GOT3 (cell line): ENCODE measurements around the gene CACNA1C.
A peak's percentile ranks its signal among the peaks of the same experiment; 100 is the strongest.

Source experiments
- DNase-seq: peaks from one replicate; lab custom pipeline; 2025; ENCODE audit warnings: mixed read lengths; lab: John Stamatoyannopoulos, UW

CACNA1C gene

DNA sequence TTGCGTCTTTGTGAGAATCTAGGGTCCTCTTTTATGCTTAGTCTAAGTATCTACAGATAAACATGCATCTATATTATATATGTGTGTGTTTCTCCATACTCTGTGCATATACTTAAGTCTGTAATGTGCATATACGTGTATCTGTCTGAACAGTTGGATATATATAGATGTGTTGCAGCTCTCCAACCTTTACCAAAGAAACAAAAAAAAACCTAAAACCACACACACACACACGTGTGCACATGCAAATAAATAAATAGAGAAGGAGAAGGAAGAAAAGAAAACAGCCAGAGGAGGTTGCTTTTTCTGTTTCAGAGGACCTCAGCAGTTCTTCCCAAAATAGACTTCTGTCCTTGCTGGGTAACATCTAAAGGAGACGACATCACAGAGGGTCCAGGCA is 244.9 kb downstream of the CACNA1C start:
- DNase-seq = no peak

DNA sequence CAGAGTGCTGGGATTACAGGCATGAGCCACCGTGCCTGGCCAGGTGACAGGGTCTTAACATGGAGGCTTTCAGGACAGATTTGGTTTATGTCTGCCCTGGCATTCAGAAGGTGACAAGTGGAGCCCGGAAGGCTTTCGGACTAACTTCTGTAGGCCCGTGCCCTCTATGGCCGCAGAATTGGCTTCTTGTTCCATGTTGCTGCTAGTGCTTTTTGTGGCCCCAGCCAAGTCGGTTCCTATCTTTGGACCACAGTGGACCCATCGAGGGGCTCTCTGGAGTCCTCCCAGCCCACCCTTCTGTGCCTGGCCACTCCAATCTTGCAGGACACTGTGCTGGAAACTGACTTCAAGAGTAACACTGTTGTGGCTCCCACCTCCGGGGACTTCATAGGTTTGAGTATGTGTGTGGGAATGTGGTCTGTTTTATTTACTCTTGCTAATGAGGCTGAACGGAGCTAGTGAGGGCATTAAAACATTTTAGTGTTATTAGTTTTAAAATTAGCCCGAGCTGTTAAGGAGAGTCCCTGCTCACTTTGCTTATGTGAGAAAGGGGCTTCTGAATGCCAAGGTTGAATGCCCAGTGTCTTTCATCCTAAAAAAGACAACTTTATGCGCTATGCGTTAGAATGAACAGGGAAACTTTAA is 245.9 kb downstream of the CACNA1C start:
- no peak for DNase-seq

DNA sequence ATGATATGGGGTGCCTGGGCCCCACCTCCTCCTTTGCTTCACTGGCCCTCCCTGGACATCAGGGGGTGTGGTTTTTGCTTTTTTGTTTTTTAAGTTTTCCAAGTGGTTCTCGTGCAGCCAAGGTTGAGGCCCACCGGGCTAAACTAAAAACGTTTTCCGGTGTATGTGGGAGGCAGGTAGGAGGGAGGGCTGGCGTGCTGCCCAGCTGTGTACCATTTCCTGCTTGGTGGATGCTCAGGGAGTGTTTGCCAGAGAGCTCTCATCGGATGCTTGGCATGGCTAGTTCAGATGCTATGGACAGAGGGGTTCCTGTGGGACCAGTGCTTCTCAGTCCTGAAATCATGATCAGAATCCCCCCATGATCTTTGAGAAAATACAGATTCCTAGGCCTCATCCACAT is 246.4 kb downstream of the CACNA1C start:
- DNase-seq = no peak

GRCh38 chr12:2300168-2300567 is 247.4 kb downstream of the CACNA1C start:
- DNase-seq = no peak

DNA sequence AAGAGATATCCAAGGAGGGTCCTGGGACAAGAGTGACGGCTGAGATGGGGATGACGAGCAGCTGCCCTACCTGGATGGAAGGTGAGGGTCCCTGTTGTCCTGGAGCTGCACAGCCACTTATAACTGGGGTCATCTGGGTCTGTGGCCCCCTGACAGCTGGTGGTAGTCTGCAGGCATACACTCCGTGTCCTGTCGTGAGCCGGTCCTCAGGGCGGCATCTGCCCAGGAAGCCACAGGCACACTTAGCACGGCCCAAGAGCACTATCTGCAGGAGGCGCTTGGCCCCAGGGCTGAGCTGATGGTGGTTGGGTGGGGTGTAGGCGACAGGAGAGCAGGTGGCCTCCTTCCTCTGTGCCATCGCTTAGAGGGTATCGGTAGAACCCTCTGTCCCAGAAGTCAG is 248.1 kb downstream of the CACNA1C start:
- DNase-seq = no peak

DNA sequence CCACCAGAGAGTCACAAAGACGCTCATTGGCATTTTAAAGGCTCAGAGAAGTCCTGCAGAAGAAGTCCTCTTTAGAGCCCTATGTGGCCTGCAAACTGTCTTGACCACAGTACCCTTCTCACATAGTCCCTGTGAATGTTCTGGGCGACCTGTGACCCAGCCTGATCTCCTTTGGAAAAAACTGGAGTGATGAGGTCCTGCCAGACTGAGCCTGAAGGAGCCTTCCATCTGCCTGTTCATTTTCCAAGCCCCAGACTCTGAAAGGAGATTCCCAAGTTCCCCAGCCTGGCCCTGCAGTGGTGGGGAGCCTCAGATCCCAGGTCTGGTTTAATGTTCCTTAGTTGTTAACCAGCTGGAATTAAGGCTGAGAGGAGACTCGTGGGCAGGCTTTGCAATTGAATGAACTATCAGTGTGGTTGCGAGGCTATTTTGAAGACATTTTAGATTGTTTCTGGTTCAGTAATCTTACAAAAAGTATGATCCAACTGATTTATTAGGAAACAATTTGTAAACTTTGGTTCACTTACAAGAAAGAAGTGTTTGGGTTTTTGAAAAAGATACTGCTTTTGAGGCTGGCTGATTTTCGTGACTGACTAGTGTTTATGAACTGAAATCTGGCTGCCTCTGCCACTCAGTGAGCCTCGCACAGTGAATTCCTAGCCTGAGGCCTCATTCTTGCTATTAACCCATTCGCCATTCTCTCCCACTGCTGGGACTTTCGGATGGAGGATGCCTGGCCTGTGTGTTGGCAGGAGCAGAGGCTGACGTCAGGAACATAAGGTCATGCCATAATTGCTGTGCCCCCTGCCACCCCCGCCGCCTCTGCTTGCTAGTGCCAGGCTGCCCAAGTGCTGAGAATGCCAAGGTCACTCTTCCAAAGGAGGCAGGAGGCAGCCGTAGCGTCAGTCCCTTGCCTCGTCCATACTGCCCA is 249.0 kb downstream of the CACNA1C start:
- peak; percentile 29 for DNase-seq

GRCh38 chr12:2302711-2303580 is 250.2 kb downstream of the CACNA1C start:
- DNase-seq = no peak

- no peak for DNase-seq
Measured at GRCh38 chr12:2304223-2304622, 251.4 kb downstream of the CACNA1C start.

DNA sequence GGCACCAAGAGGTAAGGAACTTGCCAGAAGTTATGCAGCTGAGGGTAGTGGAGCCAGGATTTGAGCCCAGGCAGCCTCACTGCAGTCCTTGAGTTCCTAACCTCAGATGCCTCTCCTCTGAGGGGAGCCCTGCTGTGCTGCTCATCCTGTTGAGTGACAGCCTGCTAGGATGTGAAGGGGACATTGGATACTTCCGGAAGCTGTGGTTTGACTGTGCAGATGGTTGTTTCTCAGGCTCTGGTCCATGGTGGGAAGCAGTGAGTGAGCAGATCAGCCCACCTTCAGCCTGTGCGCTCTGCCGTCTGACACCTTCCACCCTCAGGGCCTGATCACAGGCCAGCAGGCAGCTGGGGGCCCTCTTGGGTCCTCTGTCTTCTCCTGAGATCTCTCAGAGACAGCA is 253.2 kb downstream of the CACNA1C start:
- no peak for DNase-seq

GRCh38 chr12:2306735-2307134 is 253.9 kb downstream of the CACNA1C start:
- no peak for DNase-seq

- no peak for DNase-seq
Measured at GRCh38 chr12:2307550-2307949, 254.8 kb downstream of the CACNA1C start.

GRCh38 chr12:2309647-2310046 is 256.9 kb downstream of the CACNA1C start:
- no peak for DNase-seq

GRCh38 chr12:2311020-2311778 is 258.4 kb downstream of the CACNA1C start:
- no peak for DNase-seq

- no peak for DNase-seq
Measured at GRCh38 chr12:2312175-2312574, 259.4 kb downstream of the CACNA1C start.

GRCh38 chr12:2312770-2313169 is 260.0 kb downstream of the CACNA1C start:
- DNase-seq = no peak

DNA sequence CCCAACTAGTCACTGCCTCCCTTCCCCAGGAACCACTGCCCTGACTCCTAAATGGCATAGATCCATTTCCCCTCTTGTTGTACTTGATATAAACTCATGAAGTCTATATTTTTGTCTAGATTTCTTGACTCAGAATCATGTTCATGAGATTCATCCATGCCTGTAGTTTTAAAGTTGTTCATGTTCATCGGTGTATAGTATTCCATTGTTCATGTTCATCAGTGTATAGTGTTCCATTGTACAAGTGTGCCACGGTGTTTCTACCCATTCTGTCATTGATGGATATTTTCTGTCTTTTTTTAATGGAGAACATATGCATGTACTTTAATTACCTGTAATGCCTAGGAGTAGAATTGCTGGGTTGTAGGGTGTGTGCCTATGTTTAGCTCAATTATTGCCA is 261.7 kb downstream of the CACNA1C start:
- DNase-seq = no peak

DNA sequence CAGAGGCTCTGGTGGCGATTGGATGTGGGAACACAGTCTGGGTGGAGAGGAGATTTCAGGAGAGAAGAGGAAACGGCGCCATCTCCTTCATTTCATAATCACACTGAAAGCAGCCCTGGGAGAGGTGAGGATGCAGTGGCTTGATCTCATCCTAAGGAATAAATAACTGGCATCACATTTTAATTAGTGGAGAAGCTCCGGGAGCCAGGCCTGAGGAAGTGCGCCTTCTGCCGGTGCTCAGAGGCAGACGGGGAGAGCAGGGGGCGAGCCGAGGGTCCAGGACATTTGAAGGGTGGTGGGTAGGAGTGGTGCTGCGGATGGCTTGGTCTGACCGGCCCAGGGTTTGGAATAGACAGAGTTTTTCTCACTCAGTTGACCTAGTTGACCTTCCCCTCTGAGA is 265.0 kb downstream of the CACNA1C start:
- DNase-seq = no peak

GRCh38 chr12:2318286-2318685 is 265.5 kb downstream of the CACNA1C start:
- no peak for DNase-seq

DNA sequence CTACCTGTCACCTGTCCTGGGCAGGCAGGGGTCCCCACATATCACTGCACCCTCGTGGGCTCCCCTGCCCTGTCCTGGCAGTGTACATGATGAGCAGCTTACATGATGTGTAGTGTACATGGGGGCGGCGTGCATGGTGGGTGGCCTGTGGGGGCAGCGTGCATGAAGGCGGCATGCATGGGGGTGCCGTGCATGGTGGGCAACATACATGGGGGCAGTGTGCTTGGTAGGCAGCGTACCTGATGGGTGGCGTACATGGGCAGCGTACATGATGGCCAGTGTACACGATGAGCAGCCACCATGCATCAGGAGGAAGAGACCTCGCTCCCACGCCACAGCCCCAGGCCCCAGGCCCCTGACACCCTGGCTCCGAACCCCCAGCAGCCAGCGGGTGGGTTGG is 266.3 kb downstream of the CACNA1C start:
- DNase-seq = no peak

- no peak for DNase-seq
Measured at GRCh38 chr12:2319737-2320506, 267.1 kb downstream of the CACNA1C start.

DNA sequence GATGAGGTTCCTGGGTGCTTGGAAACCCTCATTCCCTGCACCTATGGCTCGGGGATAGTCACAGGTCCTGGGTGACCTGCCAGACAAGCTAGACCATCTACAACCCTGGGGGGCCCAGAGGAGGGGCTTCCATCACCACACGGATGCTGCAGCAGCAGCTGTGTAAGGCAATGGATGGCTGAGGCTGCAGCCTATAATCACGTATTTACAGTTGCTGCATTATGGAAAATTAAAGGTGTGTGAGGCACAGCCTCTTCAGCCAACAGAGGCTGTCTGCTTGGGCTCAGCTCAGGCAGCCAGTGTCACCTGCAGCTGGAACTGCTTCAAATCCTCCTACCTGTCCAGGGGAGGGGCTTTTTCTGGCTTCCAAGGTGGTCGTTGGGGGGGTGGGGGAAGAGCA is 268.1 kb downstream of the CACNA1C start:
- no peak for DNase-seq
